Stimulated activated CD8-positive, alpha-beta memory T cell treated with anti-CD3 and anti-CD28 coated beads, Interleukin-15, amount 100 ng/mL, for 1 hour (primary cell): ENCODE measurements around the gene KCNQ1.

Experiments used
- DNase-seq: peaks from one replicate; pipeline ENCODE4 v3.0.0-alpha.2; 2020; ENCODE audit warnings: low read depth

Gene KCNQ1

GRCh38 chr11:2461253-2461955 lies 16.6 kb downstream of the KCNQ1 start:
- no peak for DNase-seq

- no peak for DNase-seq
Observed at GRCh38 chr11:2461956-2462542, 17.2 kb downstream of the KCNQ1 start.

- DNase-seq = no peak
Observed at GRCh38 chr11:2462543-2462985, 17.8 kb downstream of the KCNQ1 start.

GRCh38 chr11:2462986-2463765 lies 18.4 kb downstream of the KCNQ1 start:
- no peak for DNase-seq

- DNase-seq = no peak
Observed at GRCh38 chr11:2463766-2464277, 19.0 kb downstream of the KCNQ1 start.

GRCh38 chr11:2464451-2465165 lies 19.8 kb downstream of the KCNQ1 start:
- no peak for DNase-seq

GRCh38 chr11:2465202-2466068 lies 20.6 kb downstream of the KCNQ1 start:
- DNase-seq = no peak

GRCh38 chr11:2466069-2466801 lies 21.4 kb downstream of the KCNQ1 start:
- DNase-seq = no peak

- peak; percentile 20 for DNase-seq
Observed at GRCh38 chr11:2466869-2467694, 22.3 kb downstream of the KCNQ1 start.

GRCh38 chr11:2467695-2468055 lies 22.9 kb downstream of the KCNQ1 start:
- DNase-seq = no peak

- DNase-seq = no peak
Observed at GRCh38 chr11:2468363-2469235, 23.8 kb downstream of the KCNQ1 start.

- DNase-seq = no peak
Observed at GRCh38 chr11:2470495-2470894, 25.7 kb downstream of the KCNQ1 start.

- DNase-seq = no peak
Observed at GRCh38 chr11:2471048-2471803, 26.4 kb downstream of the KCNQ1 start.

- DNase-seq = no peak
Observed at GRCh38 chr11:2471804-2472096, 26.9 kb downstream of the KCNQ1 start.

GRCh38 chr11:2472428-2473186 lies 27.8 kb downstream of the KCNQ1 start:
- no peak for DNase-seq

GRCh38 chr11:2473361-2474058 lies 28.7 kb downstream of the KCNQ1 start:
- no peak for DNase-seq
